Keratinocyte (primary cell): ENCODE measurements around the gene CAMP.

Source experiments
- EZH2 ChIP-seq: IDR thresholded peaks from one replicate; pipeline ENCODE4 v1.6.1; 2012; ENCODE audit warnings: inconsistent platforms, mild to moderate bottlenecking, low read length, moderate library complexity
- TF ChIP-seq, protein P1 (sequence below), 3 experiments: IDR thresholded peaks in 1 of 3; conservative IDR thresholded peaks in 1 of 3; optimal IDR thresholded peaks in 1 of 3; 2 replicates in 2 of 3; 3 replicates in 1 of 3; pipeline versions ENCODE3 to v1.5.1; 2011; ENCODE audit warnings: low read length in 3 of 3, mild to moderate bottlenecking in 3 of 3, moderate library complexity in 2 of 3, control low read depth in 1 of 3, inconsistent platforms in 1 of 3; ENCODE audit not compliant: insufficient read depth in 2 of 3; ENCODE audit errors: extremely low read depth in 1 of 3

DNA sequence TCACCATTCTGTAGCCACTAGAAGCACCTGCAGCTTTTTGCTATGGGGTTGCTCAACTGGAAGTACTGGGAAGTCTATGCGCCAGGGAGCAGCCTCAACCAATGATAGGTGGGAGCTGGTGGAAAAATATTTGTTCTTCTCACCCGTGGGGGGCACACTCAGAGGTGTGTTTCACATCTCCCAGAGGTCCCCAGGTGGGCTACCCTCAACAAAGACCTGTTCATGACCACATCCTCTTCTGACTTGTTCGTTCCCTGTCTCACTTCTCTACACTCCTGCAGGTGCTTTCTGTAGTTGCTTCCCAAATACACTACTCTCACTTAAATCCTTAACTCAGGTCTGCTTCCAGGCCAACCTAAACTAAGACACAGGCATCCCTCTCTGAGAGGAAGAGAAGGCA is 3.6 kb downstream of the CAMP start:
- TF ChIP-seq, protein P1, sequence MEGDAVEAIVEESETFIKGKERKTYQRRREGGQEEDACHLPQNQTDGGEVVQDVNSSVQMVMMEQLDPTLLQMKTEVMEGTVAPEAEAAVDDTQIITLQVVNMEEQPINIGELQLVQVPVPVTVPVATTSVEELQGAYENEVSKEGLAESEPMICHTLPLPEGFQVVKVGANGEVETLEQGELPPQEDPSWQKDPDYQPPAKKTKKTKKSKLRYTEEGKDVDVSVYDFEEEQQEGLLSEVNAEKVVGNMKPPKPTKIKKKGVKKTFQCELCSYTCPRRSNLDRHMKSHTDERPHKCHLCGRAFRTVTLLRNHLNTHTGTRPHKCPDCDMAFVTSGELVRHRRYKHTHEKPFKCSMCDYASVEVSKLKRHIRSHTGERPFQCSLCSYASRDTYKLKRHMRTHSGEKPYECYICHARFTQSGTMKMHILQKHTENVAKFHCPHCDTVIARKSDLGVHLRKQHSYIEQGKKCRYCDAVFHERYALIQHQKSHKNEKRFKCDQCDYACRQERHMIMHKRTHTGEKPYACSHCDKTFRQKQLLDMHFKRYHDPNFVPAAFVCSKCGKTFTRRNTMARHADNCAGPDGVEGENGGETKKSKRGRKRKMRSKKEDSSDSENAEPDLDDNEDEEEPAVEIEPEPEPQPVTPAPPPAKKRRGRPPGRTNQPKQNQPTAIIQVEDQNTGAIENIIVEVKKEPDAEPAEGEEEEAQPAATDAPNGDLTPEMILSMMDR (optimal IDR thresholded peaks at IDR 0.05 in 1 of 3, IDR thresholded peaks at IDR 0.05 in 1 of 3, conservative IDR thresholded peaks at IDR 0.05 in 1 of 3; ENCODE audit: extremely low read depth in 1 of 3, insufficient read depth in 2 of 3, low read length in 3 of 3), result no peak
- TF ChIP-seq EZH2, result no peak
